Stimulated activated memory B cell treated with anti-CD40 and anti-IgM and Interleukin-4, amounts not matched to agents 10 μg/mL and 1 μg/mL and 100 μg/mL, for 72 hours (primary cell): ENCODE measurements around the gene ELAVL4.

ENCODE experiments used
- ATAC-seq: fragments of 150-1000 bp; cut with Tn5 transposase; 2 replicates; pipeline ENCODE4 v1.10.0; 2021
- H3K27ac Mint-ChIP-seq: one replicate; pipeline ENCODE4 v1.8.0; 2022; ENCODE audit warnings: mild to moderate bottlenecking, mixed read lengths
- H3K27me3 Mint-ChIP-seq: one replicate; pipeline ENCODE4 v1.8.0; 2022; ENCODE audit warnings: mixed read lengths
- H3K36me3 Mint-ChIP-seq: one replicate; pipeline ENCODE4 v1.8.0; 2022; ENCODE audit warnings: mixed read lengths
- H3K4me1 Mint-ChIP-seq: one replicate; pipeline ENCODE4 v1.8.0; 2022; ENCODE audit warnings: mixed read lengths
- H3K4me3 Mint-ChIP-seq: one replicate; pipeline ENCODE4 v1.8.0; 2022; ENCODE audit warnings: mild to moderate bottlenecking, moderate library complexity, mixed read lengths
- H3K9me3 Mint-ChIP-seq: one replicate; pipeline ENCODE4 v1.8.0; 2022; ENCODE audit warnings: mixed read lengths

The ELAVL4 gene

GRCh38 chr1:50232336-50232735 is 123.6 kb downstream of the ELAVL4 start:
- Mint-ChIP-seq H3K9me3 (peaks cover 17% of the 10 kb centered on the region), H3K4me1 (no peaks in the 10 kb centered on the region), H3K4me3 (no peak overlapping the region), H3K36me3 (no peaks in the 10 kb centered on the region), H3K27me3 (no peaks in the 10 kb centered on the region), H3K27ac (no peak overlapping the region)
- no peak for ATAC-seq

GRCh38 chr1:50236656-50237055 is 127.9 kb downstream of the ELAVL4 start:
- Mint-ChIP-seq H3K4me3 (no peak overlapping the region), H3K27ac (no peak overlapping the region), H3K36me3 (no peaks in the 10 kb centered on the region), H3K4me1 (no peaks in the 10 kb centered on the region), H3K9me3 (peaks cover 17% of the 10 kb centered on the region), H3K27me3 (no peaks in the 10 kb centered on the region)
- no peak for ATAC-seq

GRCh38 chr1:50237056-50237455 is 128.3 kb downstream of the ELAVL4 start:
- H3K9me3 Mint-ChIP-seq: peaks cover 17% of the 10 kb centered on the region
- no peak overlapping the region for H3K4me3 Mint-ChIP-seq
- no peaks in the 10 kb centered on the region for H3K27me3 Mint-ChIP-seq
- H3K27ac Mint-ChIP-seq: no peak overlapping the region
- ATAC-seq: no peak
- no peaks in the 10 kb centered on the region for H3K36me3 Mint-ChIP-seq
- H3K4me1 Mint-ChIP-seq: no peaks in the 10 kb centered on the region

GRCh38 chr1:50243939-50244338 is 135.2 kb downstream of the ELAVL4 start:
- no peak for ATAC-seq
- H3K27me3 Mint-ChIP-seq: peaks cover 39% of the 10 kb centered on the region
- H3K4me3 Mint-ChIP-seq: no peak overlapping the region
- H3K9me3 Mint-ChIP-seq: no peaks in the 10 kb centered on the region
- H3K27ac Mint-ChIP-seq: no peak overlapping the region
- no peaks in the 10 kb centered on the region for H3K4me1 Mint-ChIP-seq
- H3K36me3 Mint-ChIP-seq: no peaks in the 10 kb centered on the region

- no peak overlapping the region for H3K27ac Mint-ChIP-seq
- H3K4me3 Mint-ChIP-seq: no peak overlapping the region
- H3K27me3 Mint-ChIP-seq: peaks cover 39% of the 10 kb centered on the region
- no peak for ATAC-seq
- H3K9me3 Mint-ChIP-seq: no peaks in the 10 kb centered on the region
- peaks cover 13% of the 10 kb centered on the region for H3K4me1 Mint-ChIP-seq
- no peaks in the 10 kb centered on the region for H3K36me3 Mint-ChIP-seq
These were observed 138.1 kb downstream of the ELAVL4 start for GRCh38 chr1:50246869-50247268.

- Mint-ChIP-seq H3K4me3 (peak overlapping the region; percentile 74), H3K27ac (peak overlapping the region; percentile 36), H3K4me1 (peaks cover 18% of the 10 kb centered on the region)
These were observed 143.0 kb downstream of the ELAVL4 start for GRCh38 chr1:50251702-50252101.

GRCh38 chr1:50252196-50252595 is 143.5 kb downstream of the ELAVL4 start:
- no peak for ATAC-seq
- no peak overlapping the region for H3K4me3 Mint-ChIP-seq
- no peaks in the 10 kb centered on the region for H3K9me3 Mint-ChIP-seq
- peaks cover 18% of the 10 kb centered on the region for H3K4me1 Mint-ChIP-seq
- H3K27me3 Mint-ChIP-seq: no peaks in the 10 kb centered on the region
- H3K36me3 Mint-ChIP-seq: no peaks in the 10 kb centered on the region
- H3K27ac Mint-ChIP-seq: peak overlapping the region; percentile 36

More at GRCh38 chr1:50251702-50252101, 143.0 kb downstream of the ELAVL4 start:
- Mint-ChIP-seq H3K9me3 (no peaks in the 10 kb centered on the region), H3K27me3 (no peaks in the 10 kb centered on the region), H3K36me3 (no peaks in the 10 kb centered on the region)
- peak; percentile 71 for ATAC-seq
